GM23338 (cell line): ENCODE data around the gene KCNT1. TPM values are rescaled to one million over a fixed set of nuclear protein-coding genes. Genes with fewer than 3 reads are reported as not detected.

ENCODE experiments used
- ATAC-seq: fragments of 200-7000 bp; cut with Tn5 transposase; 3 replicates; pipeline ENCODE4 v1.9.1; 2020
- DNase-seq: peaks from one replicate; pipeline ENCODE4 v3.0.0-alpha.2; 2015; ENCODE audit warnings: low spot score
- H2AFZ ChIP-seq: fragments of 200-600 bp; sonication (generic); 2 replicates; pipeline ENCODE4 v1.8.0; 2016; ENCODE audit warnings: antibody characterized with exemption, mild to moderate bottlenecking, moderate library complexity
- H3F3A ChIP-seq: fragments of 200-600 bp; sonication (generic); replicated peaks from 2 replicates; pipeline ENCODE4 v1.8.0; 2017; ENCODE audit warnings: antibody characterized with exemption, mixed run types, low read depth
- H3K27ac ChIP-seq: fragments of 200-600 bp; sonication (generic); 2 replicates; pipeline ENCODE4 v1.6.1; 2016; ENCODE audit warnings: low read depth
- H3K27me3 ChIP-seq: fragments of 200-600 bp; sonication (generic); 2 replicates; pipeline ENCODE4 v1.8.0; 2016; ENCODE audit warnings: mild to moderate bottlenecking, mixed run types, moderate library complexity; ENCODE audit not compliant: insufficient read depth
- H3K36me3 ChIP-seq: fragments of 200-600 bp; sonication (generic); 2 replicates; pipeline ENCODE4 v1.8.0; 2016; ENCODE audit warnings: mild to moderate bottlenecking; ENCODE audit not compliant: insufficient read depth
- H3K4me1 ChIP-seq: fragments of 200-600 bp; sonication (generic); 2 replicates; pipeline ENCODE4 v1.8.0; 2016; ENCODE audit warnings: mild to moderate bottlenecking, moderate library complexity; ENCODE audit not compliant: insufficient read depth
- H3K4me2 ChIP-seq: fragments of 200-600 bp; sonication (generic); 2 replicates; pipeline ENCODE4 v1.7.1; 2017; ENCODE audit warnings: mixed run types
- H3K4me3 ChIP-seq: fragments of 200-600 bp; sonication (generic); 2 replicates; pipeline ENCODE4 v1.6.1; 2016; ENCODE audit warnings: mixed run types
- H3K79me2 ChIP-seq: fragments of 200-600 bp; sonication (generic); replicated peaks from 2 replicates; pipeline ENCODE4 v1.8.0; 2017; ENCODE audit warnings: mild to moderate bottlenecking; ENCODE audit not compliant: insufficient read depth
- H3K9me2 ChIP-seq: fragments of 200-600 bp; sonication (generic); 2 replicates; pipeline ENCODE4 v1.8.0; 2017; ENCODE audit not compliant: insufficient read depth
- H4K20me1 ChIP-seq: fragments of 200-600 bp; sonication (generic); replicated peaks from 2 replicates; pipeline ENCODE4 v1.8.0; 2017; ENCODE audit warnings: mild to moderate bottlenecking; ENCODE audit not compliant: insufficient read depth
- H3K27ac Mint-ChIP-seq: 2 replicates; pipeline ENCODE4 v1.8.0; 2020; ENCODE audit warnings: inconsistent platforms, mild to moderate bottlenecking, moderate library complexity, mixed read lengths
- H3K27me3 Mint-ChIP-seq: 3 replicates; pipeline ENCODE4 v1.8.0; 2022; ENCODE audit warnings: low read depth, mild to moderate bottlenecking, moderate library complexity, mixed read lengths, inconsistent platforms; ENCODE audit not compliant: insufficient read depth, poor library complexity
- H3K36me3 Mint-ChIP-seq: 3 replicates; pipeline ENCODE4 v1.8.0; 2021; ENCODE audit warnings: low read depth, mild to moderate bottlenecking, inconsistent platforms, moderate library complexity, mixed read lengths
- H3K4me1 Mint-ChIP-seq: 3 replicates; pipeline ENCODE4 v1.8.0; 2020; ENCODE audit warnings: mild to moderate bottlenecking, inconsistent platforms, mixed read lengths
- H3K4me3 Mint-ChIP-seq: 3 replicates; pipeline ENCODE4 v1.8.0; 2021; ENCODE audit warnings: moderate library complexity, mild to moderate bottlenecking, inconsistent platforms, mixed read lengths
- H3K9me3 Mint-ChIP-seq: 3 replicates; pipeline ENCODE4 v1.8.0; 2020; ENCODE audit warnings: moderate library complexity, mild to moderate bottlenecking, inconsistent platforms, mixed read lengths
- CREB1 ChIP-seq: fragments of 250-450 bp; sonication (Bioruptor Pico); IDR thresholded peaks from 2 replicates; pipeline ENCODE4 v1.5.0; 2020; ENCODE audit warnings: low read depth, mild to moderate bottlenecking, moderate library complexity
- CTCF ChIP-seq, 2 experiments: fragments of 200-600 bp in 1 of 2; sonication (generic) in 1 of 2; conservative IDR thresholded peaks; 2 replicates each; pipeline versions ENCODE4 v1.5.1 to v1.6.1; 2016 to 2017; ENCODE audit warnings: antibody characterized with exemption in 2 of 2, low read depth in 2 of 2, mild to moderate bottlenecking in 2 of 2, moderate library complexity in 1 of 2
- ETS1 ChIP-seq: IDR thresholded peaks from 2 replicates; pipeline ENCODE4 v1.6.1; 2016; ENCODE audit warnings: antibody characterized with exemption
- EZH2 ChIP-seq: fragments of 200-600 bp; sonication (generic); IDR thresholded peaks from one replicate; pipeline ENCODE4 v1.8.0; 2017; ENCODE audit warnings: antibody characterized with exemption, mild to moderate bottlenecking, low read depth; ENCODE audit not compliant: unreplicated experiment
- EZH2phosphoT487 ChIP-seq: fragments of 200-600 bp; sonication (generic); IDR thresholded peaks from one replicate; pipeline ENCODE4 v1.8.1; 2018; ENCODE audit warnings: antibody characterized with exemption; ENCODE audit not compliant: unreplicated experiment
- JUNB ChIP-seq: IDR thresholded peaks from one replicate; pipeline ENCODE4 v1.6.1; 2016; ENCODE audit warnings: antibody characterized with exemption; ENCODE audit not compliant: unreplicated experiment
- NANOG ChIP-seq: IDR thresholded peaks from 2 replicates; pipeline ENCODE4 v1.6.1; 2016; ENCODE audit warnings: antibody characterized with exemption, borderline replicate concordance
- POLR2AphosphoS5 ChIP-seq: IDR thresholded peaks from 2 replicates; pipeline ENCODE4 v1.6.1; 2016; ENCODE audit warnings: antibody characterized with exemption, low read depth
- REST ChIP-seq: IDR thresholded peaks from one replicate; pipeline ENCODE4 v1.6.1; 2018; ENCODE audit warnings: antibody characterized with exemption; ENCODE audit not compliant: unreplicated experiment
- STAT1 ChIP-seq: IDR thresholded peaks from one replicate; pipeline ENCODE4 v1.6.1; 2016; ENCODE audit warnings: antibody characterized with exemption; ENCODE audit not compliant: unreplicated experiment
- ZNF114 ChIP-seq: fragments of 250-450 bp; sonication (Bioruptor Pico); IDR thresholded peaks from 2 replicates; pipeline ENCODE4 v1.5.0; 2020; ENCODE audit warnings: mild to moderate bottlenecking, moderate library complexity
- ZNF331 ChIP-seq: fragments of 250-450 bp; sonication (Bioruptor Pico); IDR thresholded peaks from 2 replicates; pipeline ENCODE4 v1.5.0; 2020; ENCODE audit warnings: low read depth, mild to moderate bottlenecking, moderate library complexity
- ZNF462 ChIP-seq: fragments of 250-450 bp; sonication (Bioruptor Pico); IDR thresholded peaks from 2 replicates; pipeline ENCODE4 v1.5.0; 2020; ENCODE audit warnings: mild to moderate bottlenecking, moderate library complexity
- polyA plus RNA-seq: library from polyadenylated mRNA; unstranded; fragments of >200 nt; fragmentation: Nextera tagmentation; extraction: Ambion mirVana; gene quantifications from 2 replicates; pipeline ENCODE4 v1.2.1, GENCODE V29; 2016
- total RNA-seq: library from RNA; depleted of rRNA; stranded (reverse); fragments of >200 nt; shearing (Covaris generic); gene quantifications from 2 replicates; pipeline ENCODE4 v1.2.3, GENCODE V29; 2014

The KCNT1 gene
- total and polyA plus RNA-seq, 2 experiments from 2014 or later: 0.05 to 0.28 TPM

GRCh38 chr9:135719472-135719871 lies 17.5 kb downstream of the KCNT1 start:
- no peak for ATAC-seq
- peaks cover 9% of the 10 kb centered on the region; the same call in 1 of the 2 replicates for H3K27me3 ChIP-seq
- no peaks in the 10 kb centered on the region; the same call in 2 of the 3 replicates for H3K4me1 Mint-ChIP-seq
- H3K4me3 ChIP-seq: no peak overlapping the region
- no peak overlapping the region for H3K27ac Mint-ChIP-seq
- H3K36me3 ChIP-seq: no peaks in the 10 kb centered on the region
- no peak overlapping the region for H3K27ac ChIP-seq
- H3K4me2 ChIP-seq: no peak overlapping the region
- no peaks in the 10 kb centered on the region for H3K9me2 ChIP-seq
- H3K4me1 ChIP-seq: no peaks in the 10 kb centered on the region
- TF ChIP-seq REST: no peak
- no peak for TF ChIP-seq ETS1
- no peak for TF ChIP-seq NANOG
- TF ChIP-seq EZH2: no peak
- TF ChIP-seq STAT1: no peak
- no peak for TF ChIP-seq ZNF331 (CRISPR knock-in tag)
- TF ChIP-seq EZH2phosphoT487: no peak
- TF ChIP-seq JUNB: no peak
- TF ChIP-seq POLR2AphosphoS5: no peak
- no peak for TF ChIP-seq ZNF462 (CRISPR knock-in tag)
- no peak for TF ChIP-seq ZNF114 (CRISPR knock-in tag)
- TF ChIP-seq CREB1 (CRISPR knock-in tag): no peak
- no peak for TF ChIP-seq CTCF (conservative IDR thresholded peaks at IDR 0.05; ENCODE audit: low read depth in 2 of 2)
- H3K36me3 Mint-ChIP-seq: no peaks in the 10 kb centered on the region
- peaks cover 21% of the 10 kb centered on the region for H3K27me3 Mint-ChIP-seq
- H3F3A ChIP-seq: 0 out of 2 replicates have a peak, but pooled peaks cover 8% of the 10 kb centered on the region
- H3K9me3 Mint-ChIP-seq: no peaks in the 10 kb centered on the region
- H4K20me1 ChIP-seq: no peaks in the 10 kb centered on the region
- no peak for DNase-seq
- no peak overlapping the region for H3K4me3 Mint-ChIP-seq
- no peak overlapping the region for H2AFZ ChIP-seq
- H3K79me2 ChIP-seq: no peaks in the 10 kb centered on the region
